ENCODE results near the gene STARD9. TPM values are rescaled to one million over a fixed set of nuclear protein-coding genes. Genes with fewer than 3 reads are reported as not detected.

The STARD9 gene
- total and polyA plus RNA-seq, 9 of the 15 experiments (the other 6 are each of a cell fraction or from before 2014, with no cell fraction given), result 0.45 to 6.0 (median 3.6) TPM

DNA sequence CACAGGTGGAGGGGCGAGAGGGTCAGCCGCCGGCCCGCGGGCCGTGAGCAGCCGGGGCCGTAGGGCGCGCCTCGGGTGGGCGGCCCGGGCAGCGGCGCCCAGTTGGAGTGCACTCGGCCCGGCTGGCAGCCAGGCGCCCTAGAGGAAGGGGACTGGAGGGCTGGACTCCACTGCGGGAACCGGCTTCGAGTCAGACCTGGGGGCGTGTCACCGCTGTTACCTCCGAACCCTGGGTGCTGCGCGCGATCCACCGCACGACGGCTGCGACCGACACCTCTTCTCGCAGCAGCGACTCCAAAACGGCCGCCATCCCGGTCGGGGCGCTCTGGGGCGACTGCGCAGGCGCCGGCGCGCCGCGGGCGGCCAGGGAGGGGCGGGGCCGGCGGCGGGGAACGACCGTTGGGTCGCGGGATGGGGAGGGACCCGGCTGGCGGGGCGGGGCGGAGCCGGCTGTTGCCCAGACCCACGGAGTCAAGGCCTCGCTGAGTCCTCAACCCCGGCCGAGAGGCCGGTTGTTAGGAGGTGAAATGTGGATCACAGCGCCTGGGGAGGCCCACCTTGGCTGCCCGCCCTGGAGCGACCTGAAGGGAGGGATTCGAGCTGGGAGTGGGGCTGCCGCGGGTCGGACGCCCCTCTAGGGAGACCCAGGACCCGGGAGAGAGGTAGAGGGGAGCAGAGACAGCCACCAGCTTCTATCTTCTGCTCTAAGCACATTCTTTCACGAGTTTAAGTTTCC is 161.6 kb downstream of the STARD9 start, which contains the start of gene CDAN1 (continued):
- TF ChIP-seq STAT5B (CRISPR knock-in tag; IDR thresholded peaks at IDR 0.05), result no peak
- TF ChIP-seq BRD4 (IDR thresholded peaks at IDR 0.05), result 0 out of 2 replicates have a peak, but pooled peaks have one; percentile 42
- peak; percentile 76 for TF ChIP-seq RBM22 (IDR thresholded peaks at IDR 0.05; ENCODE audit: low read depth, low read length, poor library complexity, severe bottlenecking)
- peak; percentile 34 to 49; a peak in 3 of 4 replicates for TF ChIP-seq MAZ (CRISPR knock-in tag; conservative IDR thresholded peaks at IDR 0.05 in 1 of 2, IDR thresholded peaks at IDR 0.05 in 1 of 2)
- TF ChIP-seq, protein P1, sequence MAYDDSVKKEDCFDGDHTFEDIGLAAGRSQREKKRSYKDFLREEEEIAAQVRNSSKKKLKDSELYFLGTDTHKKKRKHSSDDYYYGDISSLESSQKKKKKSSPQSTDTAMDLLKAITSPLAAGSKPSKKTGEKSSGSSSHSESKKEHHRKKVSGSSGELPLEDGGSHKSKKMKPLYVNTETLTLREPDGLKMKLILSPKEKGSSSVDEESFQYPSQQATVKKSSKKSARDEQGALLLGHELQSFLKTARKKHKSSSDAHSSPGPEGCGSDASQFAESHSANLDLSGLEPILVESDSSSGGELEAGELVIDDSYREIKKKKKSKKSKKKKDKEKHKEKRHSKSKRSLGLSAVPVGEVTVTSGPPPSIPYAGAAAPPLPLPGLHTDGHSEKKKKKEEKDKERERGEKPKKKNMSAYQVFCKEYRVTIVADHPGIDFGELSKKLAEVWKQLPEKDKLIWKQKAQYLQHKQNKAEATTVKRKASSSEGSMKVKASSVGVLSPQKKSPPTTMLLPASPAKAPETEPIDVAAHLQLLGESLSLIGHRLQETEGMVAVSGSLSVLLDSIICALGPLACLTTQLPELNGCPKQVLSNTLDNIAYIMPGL (CRISPR knock-in tag; IDR thresholded peaks at IDR 0.05), result 0 out of 2 replicates have a peak, but pooled peaks have one; percentile 10
- TF ChIP-seq KDM5B (IDR thresholded peaks at IDR 0.05; ENCODE audit: insufficient replicate concordance, low read depth, low read length), result peak; percentile 87
- peak; percentile 63; the same call in 1 of the 2 replicates for TF ChIP-seq NR4A1 (CRISPR knock-in tag; IDR thresholded peaks at IDR 0.05)
- no peak for TF ChIP-seq NR4A1 (tag; IDR thresholded peaks at IDR 0.05)
- TF ChIP-seq ZNF696 (CRISPR knock-in tag; conservative IDR thresholded peaks at IDR 0.05), result no peak
- TF ChIP-seq U2AF2 (optimal IDR thresholded peaks at IDR 0.05; ENCODE audit: low read depth, low read length), result no peak
- TF ChIP-seq, protein P2, sequence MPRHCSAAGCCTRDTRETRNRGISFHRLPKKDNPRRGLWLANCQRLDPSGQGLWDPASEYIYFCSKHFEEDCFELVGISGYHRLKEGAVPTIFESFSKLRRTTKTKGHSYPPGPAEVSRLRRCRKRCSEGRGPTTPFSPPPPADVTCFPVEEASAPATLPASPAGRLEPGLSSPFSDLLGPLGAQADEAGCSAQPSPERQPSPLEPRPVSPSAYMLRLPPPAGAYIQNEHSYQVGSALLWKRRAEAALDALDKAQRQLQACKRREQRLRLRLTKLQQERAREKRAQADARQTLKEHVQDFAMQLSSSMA (CRISPR knock-in tag; IDR thresholded peaks at IDR 0.05), result no peak
- TF ChIP-seq RBFOX2 (IDR thresholded peaks at IDR 0.05; ENCODE audit: low read depth, low read length), result peak; percentile 75
- peak; percentile 64; the same call in 1 of the 2 replicates for TF ChIP-seq MTA3 (IDR thresholded peaks at IDR 0.05; ENCODE audit: borderline replicate concordance)
- TF ChIP-seq XRCC3 (IDR thresholded peaks at IDR 0.05), result no peak
- TF ChIP-seq TCF7L2 (IDR thresholded peaks at IDR 0.05; ENCODE audit: low read depth, low read length), result no peak
- TF ChIP-seq RFX1 (IDR thresholded peaks at IDR 0.05), result no peak
- TF ChIP-seq ZNF77 (CRISPR knock-in tag; IDR thresholded peaks at IDR 0.05), result no peak
- no peak for TF ChIP-seq PRMT5 (CRISPR knock-in tag; IDR thresholded peaks at IDR 0.05)
- TF ChIP-seq SIN3A (IDR thresholded peaks at IDR 0.05; ENCODE audit: borderline replicate concordance in 2 of 2, control insufficient read depth in 1 of 2, low read depth in 2 of 2, low read length in 2 of 2), result peak; percentile 38 to 59; a peak in 2 of 4 replicates
- no peak for TF ChIP-seq XRCC5 (IDR thresholded peaks at IDR 0.05; ENCODE audit: low read depth, low read length)
- TF ChIP-seq ZNF668 (CRISPR knock-in tag; IDR thresholded peaks at IDR 0.05), result no peak
- peak in 1 of 2 experiments; percentile 58; a peak in 2 of 4 replicates for TF ChIP-seq TEAD1 (CRISPR knock-in tag; IDR thresholded peaks at IDR 0.05)
- TF ChIP-seq ZNF24 (IDR thresholded peaks at IDR 0.05), result no peak
- no peak for TF ChIP-seq KAT2B (IDR thresholded peaks at IDR 0.05; ENCODE audit: low read depth, low read length)
- TF ChIP-seq HDAC1 (IDR thresholded peaks at IDR 0.05), result 0 out of 4 replicates have a peak, but pooled peaks of 1 of the 2 experiments have one; percentile 14
- TF ChIP-seq POLR3A (IDR thresholded peaks at IDR 0.05; ENCODE audit: borderline replicate concordance, extremely low read depth, insufficient read depth, insufficient read length), result no peak
